ENCODE data around the gene SASH1.

DNA sequence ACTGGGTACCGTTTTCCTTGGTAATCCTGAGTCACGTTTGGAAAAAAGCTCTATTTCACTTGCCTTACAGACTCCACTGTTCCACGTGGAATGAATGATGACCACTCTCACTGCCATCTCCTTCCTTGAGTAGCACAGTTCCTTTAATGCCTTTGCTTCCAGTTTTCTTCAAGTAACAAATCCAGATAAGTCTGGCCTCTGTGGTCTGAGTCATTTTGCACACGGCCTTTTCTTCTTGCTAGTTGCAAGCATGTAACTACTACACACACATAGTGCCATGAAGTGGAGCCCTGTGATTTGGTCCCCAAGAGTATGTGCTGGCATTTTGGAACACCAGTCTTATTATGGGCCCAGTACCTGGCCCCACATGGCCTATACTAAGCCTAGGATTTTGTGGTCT is 182.8 kb downstream of the SASH1 start:
- TF ChIP-seq SP1 (IDR thresholded peaks at IDR 0.05; ENCODE audit: low read depth, low read length) (no peak), CBX5 (IDR thresholded peaks at IDR 0.05; ENCODE audit: low read depth, low read length) (no peak), BCL11A (IDR thresholded peaks at IDR 0.05; ENCODE audit: low read depth in 2 of 2, low read length in 2 of 2) (no peak)

Data from H1 (cell line).